Lung (tissue), 12 donors: ENCODE data around the gene PTPRC. TPM values are rescaled to one million over a fixed set of nuclear protein-coding genes. Genes with fewer than 3 reads are reported as not detected.
A peak's percentile ranks its signal among the peaks of the same experiment; 100 is the strongest.

Source experiments
- ATAC-seq: fragments of 200-7000 bp; cut with Tn5 transposase; one replicate; pipeline ENCODE4 v1.9.1; 2020; ENCODE audit warnings: moderate number of reproducible peaks; ENCODE audit not compliant: insufficient read depth, low FRiP score
- DNase-seq, 3 donors: peaks; one replicate each; pipeline ENCODE4 v3.0.0-alpha.2; 2013 to 2017
- H3K27ac ChIP-seq, 2 donors: one replicate each; pipeline ENCODE4 v1.5.1; 2013; ENCODE audit warnings: mild to moderate bottlenecking in 2 of 2, moderate library complexity in 2 of 2, control low read depth in 1 of 2, inconsistent platforms in 1 of 2, low read depth in 1 of 2, low read length in 1 of 2
- H3K27me3 ChIP-seq, 3 donors: one replicate each; pipeline ENCODE4 v1.5.1; 2013; ENCODE audit warnings: low read length in 2 of 3; ENCODE audit not compliant: control insufficient read depth in 3 of 3, insufficient read depth in 3 of 3
- H3K36me3 ChIP-seq, 4 donors: one replicate each; pipeline ENCODE4 v1.5.1; 2013; ENCODE audit warnings: low read length in 4 of 4, mild to moderate bottlenecking in 1 of 4, moderate library complexity in 1 of 4; ENCODE audit not compliant: control insufficient read depth in 4 of 4, insufficient read depth in 4 of 4
- H3K4me1 ChIP-seq, 5 donors: one replicate each; pipeline ENCODE4 v1.5.1; 2013; ENCODE audit warnings: low read length in 5 of 5, mild to moderate bottlenecking in 2 of 5, moderate library complexity in 1 of 5; ENCODE audit not compliant: control insufficient read depth in 5 of 5, insufficient read depth in 5 of 5
- H3K4me3 ChIP-seq: one replicate; pipeline ENCODE4 v1.5.1; 2013; ENCODE audit warnings: mild to moderate bottlenecking, control low read depth, moderate library complexity
- H3K9ac ChIP-seq, 2 donors: one replicate each; pipeline ENCODE4 v1.5.1; 2013; ENCODE audit warnings: low read length in 2 of 2, control low read depth in 1 of 2; ENCODE audit not compliant: insufficient read depth in 1 of 2
- H3K9me3 ChIP-seq, 4 donors: one replicate each; pipeline ENCODE4 v1.5.1; 2013; ENCODE audit warnings: low read length in 3 of 4, mild to moderate bottlenecking in 1 of 4, moderate library complexity in 1 of 4; ENCODE audit not compliant: control insufficient read depth in 4 of 4, insufficient read depth in 3 of 4
- CTCF ChIP-seq: IDR thresholded peaks from 2 replicates; pipeline ENCODE4 v1.5.1; 2012; ENCODE audit warnings: mild to moderate bottlenecking; ENCODE audit errors: control extremely low read depth, extremely low read depth
- WGBS, 2 donors: extraction: QIAGEN DNeasy Blood & Tissue Kit; methylation state at CpG; one replicate each; pipeline ENCODE4 v1.1.7; 2013; 5-methylcytosine and 5-hydroxymethylcytosine counted together
- polyA plus RNA-seq, 2 donors: library from polyadenylated mRNA; stranded (reverse); fragments of 200-250 nt; gene quantifications; one replicate each; pipeline ENCODE4 v1.2.1, GENCODE V29; 2013
- total RNA-seq, 2 donors: library from RNA; depleted of rRNA in 1 of 2; stranded (reverse); fragments of >200 nt in 1 of 2; gene quantifications; one replicate each; pipeline ENCODE4 v1.2.1, GENCODE V29; 2014 to 2021
- donor health status: control.
- donor health status: control.
- donor health status: Bipolar disorder and iron deficiency.
- donor health status: healthy.
- donor health status: DM: yes; HTN: yes; CAD: no.

Gene PTPRC
- total and polyA plus RNA-seq, 4 donors: 8.2 to 142 (median 86.1) TPM

GRCh38 chr1:198778049-198778448 lies 139.2 kb downstream of the PTPRC start:
- H3K9ac ChIP-seq: no peak overlapping the region
- no peaks in the 10 kb centered on the region for H3K36me3 ChIP-seq
- no peak overlapping the region for H3K27ac ChIP-seq
- peaks cover 0 to 4% (median 0%) of the 10 kb centered on the region in 5 donors for H3K4me1 ChIP-seq
- DNase-seq (no peak), ATAC-seq (no peak)
- WGBS, 2 donors: 36 to 67% methylated on average over 4 of the region's 4 CpGs
- no peaks in the 10 kb centered on the region for H3K27me3 ChIP-seq
- H3K9me3 ChIP-seq: no peaks in the 10 kb centered on the region
- H3K4me3 ChIP-seq: no peak overlapping the region
- TF ChIP-seq CTCF: no peak

GRCh38 chr1:198780376-198780775 lies 141.5 kb downstream of the PTPRC start:
- Histone ChIP-seq H3K36me3 (no peaks in the 10 kb centered on the region), H3K4me3 (no peak overlapping the region), H3K9ac (no peak overlapping the region), H3K27ac (no peak overlapping the region), H3K27me3 (no peaks in the 10 kb centered on the region), H3K9me3 (no peaks in the 10 kb centered on the region), H3K4me1 (peaks cover 0 to 4% (median 0%) of the 10 kb centered on the region in 5 donors)
- DNase-seq (no peak), ATAC-seq (no peak)
- WGBS, 2 donors: 56 to 68% methylated on average over 1 of the region's 1 CpG
- no peak for TF ChIP-seq CTCF

GRCh38 chr1:198788561-198789064 lies 149.8 kb downstream of the PTPRC start:
- Histone ChIP-seq H3K27me3 (no peaks in the 10 kb centered on the region), H3K9ac (no peak overlapping the region), H3K4me1 (peaks cover 0 to 4% (median 0%) of the 10 kb centered on the region in 5 donors), H3K9me3 (no peaks in the 10 kb centered on the region), H3K36me3 (no peaks in the 10 kb centered on the region), H3K27ac (peak overlapping the region in 1 of 2 donors; percentile 29), H3K4me3 (no peak overlapping the region)
- no peak for TF ChIP-seq CTCF
- ATAC-seq: no peak
- peak in 2 of 3 donors; percentile 11 to 16 for DNase-seq
- 22 to 37% methylated on average over 3 of the region's 3 CpGs for WGBS, 2 donors

DNA sequence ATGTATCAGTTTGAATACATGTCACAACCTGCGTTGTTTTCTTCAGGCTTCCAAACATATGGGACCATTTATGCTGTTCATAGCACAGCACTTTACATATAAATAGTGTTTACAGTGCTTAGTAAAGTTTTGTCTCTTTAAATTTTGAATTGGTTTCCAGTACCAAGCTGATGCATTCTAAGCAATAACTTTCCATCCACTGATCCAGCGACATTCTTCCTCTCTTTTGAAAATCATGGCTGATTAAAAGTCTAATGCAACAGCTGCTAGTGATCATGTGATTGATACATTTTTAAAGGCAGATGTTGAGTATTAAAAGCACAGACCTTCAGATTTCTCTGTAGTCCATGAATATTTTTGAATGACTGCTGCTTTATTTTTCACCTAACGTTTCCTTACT lies 154.9 kb downstream of the PTPRC start:
- H3K9me3 ChIP-seq: peaks cover 0 to 5% (median 0%) of the 10 kb centered on the region in 4 donors
- no peaks in the 10 kb centered on the region for H3K36me3 ChIP-seq
- no peak overlapping the region for H3K4me3 ChIP-seq
- no peak overlapping the region for H3K9ac ChIP-seq
- no peak for TF ChIP-seq CTCF
- no peak for ATAC-seq
- H3K27ac ChIP-seq: no peak overlapping the region
- WGBS, 2 donors: 92 to 97% methylated on average over 3 of the region's 3 CpGs
- H3K27me3 ChIP-seq: no peaks in the 10 kb centered on the region
- peaks cover 0 to 3% (median 0%) of the 10 kb centered on the region in 5 donors for H3K4me1 ChIP-seq
- no peak for DNase-seq
